Measurements from ENCODE around the gene CLCN3. TPM values are rescaled to one million over a fixed set of nuclear protein-coding genes. Genes with fewer than 3 reads are reported as not detected.

The CLCN3 gene
- total RNA-seq, 2 donors from 2014 or later: 36.4 to 43.8 TPM

DNA sequence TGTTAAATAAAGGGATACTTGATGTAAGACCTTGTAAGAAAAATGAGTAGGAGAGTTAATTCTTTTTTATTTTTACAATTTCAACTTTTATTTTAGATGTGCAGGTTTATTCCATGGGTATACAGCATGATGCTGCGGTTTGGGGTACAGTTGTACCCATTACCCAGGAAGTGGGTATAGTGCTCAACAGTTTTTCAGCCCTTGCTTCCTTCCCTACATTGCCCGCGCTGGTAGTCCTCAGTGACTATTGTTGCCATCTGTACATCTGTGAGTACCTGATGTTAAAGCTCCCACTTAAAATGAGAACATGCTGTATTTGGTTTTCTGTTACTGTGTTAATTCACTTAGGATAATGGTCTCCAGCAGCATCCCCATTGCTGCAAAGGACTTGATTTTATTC, 9.7 kb downstream of the CLCN3 start:
- Histone ChIP-seq H3K36me3 (ENCODE audit: control insufficient read depth, insufficient read depth, low read length) (no peaks in the 10 kb centered on the region), H3K27ac (ENCODE audit: low read depth, low read length) (no peak overlapping the region), H3K9ac (ENCODE audit: extremely low read depth, low read length, poor library complexity, severe bottlenecking) (no peak overlapping the region), H3K4me3 (ENCODE audit: low read length) (no peak overlapping the region), H3K9me3 (ENCODE audit: control insufficient read depth, low read length) (no peaks in the 10 kb centered on the region), H3K27me3 (ENCODE audit: control insufficient read depth, insufficient read depth, low read length, poor library complexity, severe bottlenecking) (no peaks in the 10 kb centered on the region), H3K4me1 (ENCODE audit: control insufficient read depth, insufficient read depth, low read length) (peaks cover 6% of the 10 kb centered on the region)
- H3K27me3 Mint-ChIP-seq (ENCODE audit: insufficient read depth): no peaks in the 10 kb centered on the region
- H3K9me3 Mint-ChIP-seq: peaks cover 15% of the 10 kb centered on the region
- no peak for TF ChIP-seq CTCF (conservative IDR thresholded peaks at IDR 0.05)
- H3K36me3 Mint-ChIP-seq (ENCODE audit: low read depth): peaks cover 18% of the 10 kb centered on the region
- H3K4me3 Mint-ChIP-seq: no peak overlapping the region
- DNase-seq: no peak
- peaks cover 29% of the 10 kb centered on the region for H3K4me1 Mint-ChIP-seq
- 92 to 100% methylated on average over 3 of the region's 3 CpGs for WGBS, 2 experiments (ENCODE audit: insufficient coverage in 1 of 2, insufficient read length in 1 of 2)
- H3K27ac Mint-ChIP-seq: no peak overlapping the region

- no peaks in the 10 kb centered on the region for H3K27me3 Mint-ChIP-seq (ENCODE audit: insufficient read depth)
- no peak for TF ChIP-seq CTCF (conservative IDR thresholded peaks at IDR 0.05)
- Histone ChIP-seq H3K27ac (ENCODE audit: low read depth, low read length) (no peak overlapping the region), H3K36me3 (ENCODE audit: control insufficient read depth, insufficient read depth, low read length) (peaks cover 20% of the 10 kb centered on the region), H3K27me3 (ENCODE audit: control insufficient read depth, insufficient read depth, low read length, poor library complexity, severe bottlenecking) (no peaks in the 10 kb centered on the region), H3K9ac (ENCODE audit: extremely low read depth, low read length, poor library complexity, severe bottlenecking) (no peak overlapping the region), H3K4me1 (ENCODE audit: control insufficient read depth, insufficient read depth, low read length) (no peaks in the 10 kb centered on the region), H3K9me3 (ENCODE audit: control insufficient read depth, low read length) (no peaks in the 10 kb centered on the region), H3K4me3 (ENCODE audit: low read length) (no peak overlapping the region)
- peaks cover 15% of the 10 kb centered on the region for H3K9me3 Mint-ChIP-seq
- H3K36me3 Mint-ChIP-seq (ENCODE audit: low read depth): peaks cover 34% of the 10 kb centered on the region
- no peak overlapping the region for H3K27ac Mint-ChIP-seq
- no peak for DNase-seq
- WGBS, 2 experiments (ENCODE audit: insufficient coverage in 1 of 2, insufficient read length in 1 of 2): 93 to 100% methylated on average over 8 to 10 of the region's 11 CpGs
- peaks cover 9% of the 10 kb centered on the region for H3K4me1 Mint-ChIP-seq
- no peak overlapping the region for H3K4me3 Mint-ChIP-seq
These were observed 12.5 kb downstream of the CLCN3 start for GRCh38 chr4:169632896-169633295.

- Mint-ChIP-seq H3K4me3 (no peak overlapping the region), H3K4me1 (no peaks in the 10 kb centered on the region), H3K36me3 (ENCODE audit: low read depth) (peaks cover 44% of the 10 kb centered on the region), H3K27ac (no peak overlapping the region), H3K27me3 (ENCODE audit: insufficient read depth) (no peaks in the 10 kb centered on the region), H3K9me3 (peaks cover 15% of the 10 kb centered on the region)
- 83 to 100% methylated on average over 1 of the region's 1 CpG for WGBS, 2 experiments (ENCODE audit: insufficient coverage in 1 of 2, insufficient read length in 1 of 2)
- H3K36me3 ChIP-seq (ENCODE audit: control insufficient read depth, insufficient read depth, low read length): peaks cover 37% of the 10 kb centered on the region
- no peak overlapping the region for H3K4me3 ChIP-seq (ENCODE audit: low read length)
- H3K9ac ChIP-seq (ENCODE audit: extremely low read depth, low read length, poor library complexity, severe bottlenecking): no peak overlapping the region
- no peak overlapping the region for H3K27ac ChIP-seq (ENCODE audit: low read depth, low read length)
- TF ChIP-seq CTCF (conservative IDR thresholded peaks at IDR 0.05): no peak
- DNase-seq: no peak
- no peaks in the 10 kb centered on the region for H3K4me1 ChIP-seq (ENCODE audit: control insufficient read depth, insufficient read depth, low read length)
- H3K27me3 ChIP-seq (ENCODE audit: control insufficient read depth, insufficient read depth, low read length, poor library complexity, severe bottlenecking): no peaks in the 10 kb centered on the region
- no peaks in the 10 kb centered on the region for H3K9me3 ChIP-seq (ENCODE audit: control insufficient read depth, low read length)
These were observed 14.6 kb downstream of the CLCN3 start for GRCh38 chr4:169634975-169635374.
